Measurements from ENCODE around the gene PPP1R13B.

DNA sequence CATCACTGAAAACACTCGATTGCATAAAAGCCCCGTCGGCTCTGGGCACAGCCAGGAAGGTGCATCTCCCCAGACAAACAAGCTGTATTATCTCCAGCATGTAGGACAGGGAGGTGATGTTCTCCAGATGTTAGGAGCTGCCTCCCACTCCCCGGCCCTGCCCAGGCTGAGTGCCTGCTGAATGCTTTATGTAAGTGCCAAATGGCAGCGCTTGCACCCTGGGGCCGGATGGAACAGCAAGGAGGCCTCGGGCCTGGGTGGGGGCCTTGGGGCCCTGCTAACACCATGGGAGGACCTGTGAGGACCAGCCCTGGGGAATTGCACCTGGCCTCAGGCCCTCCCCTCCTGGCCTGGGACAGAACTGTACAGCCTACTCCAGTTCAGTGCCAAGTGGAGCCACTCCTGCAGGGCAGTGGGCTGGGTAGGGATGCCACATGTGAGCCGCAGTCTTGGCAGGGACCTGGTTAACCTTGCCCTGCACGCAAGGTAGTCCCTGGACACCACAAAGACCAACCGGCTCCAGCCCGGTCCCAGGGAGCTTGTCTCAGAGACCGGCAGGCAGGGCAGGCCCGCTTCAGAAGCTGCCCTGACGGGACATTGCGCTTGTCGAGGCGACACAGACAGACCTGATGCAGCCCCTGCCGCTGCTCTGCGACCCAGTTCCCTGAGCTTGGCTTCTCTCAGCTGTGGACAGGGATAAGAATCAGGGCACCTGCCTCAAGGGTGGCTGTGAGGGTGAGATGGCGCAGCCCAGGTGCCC is 35.3 kb upstream of the PPP1R13B start:
- TF ChIP-seq, protein P1, sequence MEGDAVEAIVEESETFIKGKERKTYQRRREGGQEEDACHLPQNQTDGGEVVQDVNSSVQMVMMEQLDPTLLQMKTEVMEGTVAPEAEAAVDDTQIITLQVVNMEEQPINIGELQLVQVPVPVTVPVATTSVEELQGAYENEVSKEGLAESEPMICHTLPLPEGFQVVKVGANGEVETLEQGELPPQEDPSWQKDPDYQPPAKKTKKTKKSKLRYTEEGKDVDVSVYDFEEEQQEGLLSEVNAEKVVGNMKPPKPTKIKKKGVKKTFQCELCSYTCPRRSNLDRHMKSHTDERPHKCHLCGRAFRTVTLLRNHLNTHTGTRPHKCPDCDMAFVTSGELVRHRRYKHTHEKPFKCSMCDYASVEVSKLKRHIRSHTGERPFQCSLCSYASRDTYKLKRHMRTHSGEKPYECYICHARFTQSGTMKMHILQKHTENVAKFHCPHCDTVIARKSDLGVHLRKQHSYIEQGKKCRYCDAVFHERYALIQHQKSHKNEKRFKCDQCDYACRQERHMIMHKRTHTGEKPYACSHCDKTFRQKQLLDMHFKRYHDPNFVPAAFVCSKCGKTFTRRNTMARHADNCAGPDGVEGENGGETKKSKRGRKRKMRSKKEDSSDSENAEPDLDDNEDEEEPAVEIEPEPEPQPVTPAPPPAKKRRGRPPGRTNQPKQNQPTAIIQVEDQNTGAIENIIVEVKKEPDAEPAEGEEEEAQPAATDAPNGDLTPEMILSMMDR (IDR thresholded peaks at IDR 0.05) = no peak
- TF ChIP-seq POLR2AphosphoS5 (IDR thresholded peaks at IDR 0.05) (no peak), POLR2A (IDR thresholded peaks at IDR 0.05) (no peak)

All from breast epithelium (tissue), 3 donors.